T-helper 22 cell (primary cell): ENCODE measurements around the gene IFT81.
"Not testable (repeated sequence)": the region's sequence is repeated elsewhere in the genome, so short reads cannot be mapped to it uniquely, and the experiment has no call there.

ENCODE experiments used
- DNase-seq: peaks from one replicate; pipeline ENCODE4 v3.0.0-alpha.2; 2020; ENCODE audit warnings: low read depth

Gene IFT81

GRCh38 chr12:110246636-110247339, 122.6 kb downstream of the IFT81 start:
- DNase-seq = no peak

- no peak for DNase-seq
Measured at GRCh38 chr12:110247340-110248095, 123.4 kb downstream of the IFT81 start.

- DNase-seq = no peak
Measured at GRCh38 chr12:110248096-110248447, 123.9 kb downstream of the IFT81 start.

- DNase-seq = no peak
Measured at GRCh38 chr12:110249105-110249504, 124.9 kb downstream of the IFT81 start.

GRCh38 chr12:110249716-110250225, 125.6 kb downstream of the IFT81 start:
- no peak for DNase-seq

GRCh38 chr12:110251381-110251780, 127.2 kb downstream of the IFT81 start:
- no peak for DNase-seq

GRCh38 chr12:110252716-110253115, 128.6 kb downstream of the IFT81 start:
- DNase-seq = no peak

- no peak for DNase-seq
Measured at GRCh38 chr12:110253176-110253575, 129.0 kb downstream of the IFT81 start.

GRCh38 chr12:110254971-110255540, 130.9 kb downstream of the IFT81 start:
- no peak for DNase-seq

GRCh38 chr12:110255890-110256456, 131.8 kb downstream of the IFT81 start:
- DNase-seq = not testable (repeated sequence)

- no peak for DNase-seq
Measured at GRCh38 chr12:110256780-110257431, 132.7 kb downstream of the IFT81 start.

- DNase-seq = no peak
Measured at GRCh38 chr12:110258466-110258865, 134.3 kb downstream of the IFT81 start.

- no peak for DNase-seq
Measured at GRCh38 chr12:110262442-110263388, 138.6 kb downstream of the IFT81 start.

- no peak for DNase-seq
Measured at GRCh38 chr12:110266381-110266960, 142.3 kb downstream of the IFT81 start.

GRCh38 chr12:110266980-110267620, 142.9 kb downstream of the IFT81 start:
- DNase-seq = no peak
